ENCODE data around the gene DIP2A.
A peak's percentile ranks its signal among the peaks of the same experiment; 100 is the strongest.
"Not testable (repeated sequence)": the region's sequence is repeated elsewhere in the genome, so short reads cannot be mapped to it uniquely, and the experiment has no call there.

Gene DIP2A

GRCh38 chr21:46459356-46460112, 843 bp downstream of the DIP2A start:
- H3K4me1 ChIP-seq (ENCODE audit: insufficient read depth, low read length) = peaks cover 29% of the 10 kb centered on the region

GRCh38 chr21:46461909-46462308, 3.2 kb downstream of the DIP2A start:
- Histone ChIP-seq H3K9me3 (ENCODE audit: low read length) (no peaks in the 10 kb centered on the region), H3K4me3 (ENCODE audit: low read length) (no peak overlapping the region), H2AFZ (ENCODE audit: low read depth, low read length) (no peak overlapping the region), H3K4me1 (ENCODE audit: insufficient read depth, low read length) (peaks cover 16% of the 10 kb centered on the region), H3K36me3 (ENCODE audit: insufficient read depth, low read length) (peaks cover 18% of the 10 kb centered on the region), H3K27me3 (ENCODE audit: insufficient read depth, low read length) (no peaks in the 10 kb centered on the region)

More at GRCh38 chr21:46459356-46460112, 843 bp downstream of the DIP2A start:
- H3K9me3 ChIP-seq (ENCODE audit: low read length) = no peaks in the 10 kb centered on the region
- no peak overlapping the region for H2AFZ ChIP-seq (ENCODE audit: low read depth, low read length)
- H3K4me3 ChIP-seq (ENCODE audit: low read length) = peak overlapping the region; percentile 94
- peaks cover 18% of the 10 kb centered on the region for H3K36me3 ChIP-seq (ENCODE audit: insufficient read depth, low read length)
- H3K27me3 ChIP-seq (ENCODE audit: insufficient read depth, low read length) = no peaks in the 10 kb centered on the region

- H3K4me1 ChIP-seq (ENCODE audit: insufficient read depth, low read length); H2AFZ ChIP-seq (ENCODE audit: low read depth, low read length); H3K9me3 ChIP-seq (ENCODE audit: low read length); H3K4me3 ChIP-seq (ENCODE audit: low read length); H3K27me3 ChIP-seq (ENCODE audit: insufficient read depth, low read length): not testable (repeated sequence)
- H3K36me3 ChIP-seq (ENCODE audit: insufficient read depth, low read length) = peaks cover 29% of the 10 kb centered on the region
Measured at GRCh38 chr21:46465153-46465552, 6.5 kb downstream of the DIP2A start.

- H3K27me3 ChIP-seq (ENCODE audit: insufficient read depth, low read length) = no peaks in the 10 kb centered on the region
- H3K9me3 ChIP-seq (ENCODE audit: low read length) = no peaks in the 10 kb centered on the region
- H2AFZ ChIP-seq (ENCODE audit: low read depth, low read length) = no peak overlapping the region
- H3K4me1 ChIP-seq (ENCODE audit: insufficient read depth, low read length) = no peaks in the 10 kb centered on the region
- H3K36me3 ChIP-seq (ENCODE audit: insufficient read depth, low read length) = peaks cover 29% of the 10 kb centered on the region
- no peak overlapping the region for H3K4me3 ChIP-seq (ENCODE audit: low read length)
Measured at GRCh38 chr21:46465651-46466050, 7.0 kb downstream of the DIP2A start.

GRCh38 chr21:46468108-46468774, 9.6 kb downstream of the DIP2A start:
- Histone ChIP-seq H3K4me1 (ENCODE audit: insufficient read depth, low read length) (no peaks in the 10 kb centered on the region), H3K4me3 (ENCODE audit: low read length) (no peak overlapping the region), H3K9me3 (ENCODE audit: low read length) (no peaks in the 10 kb centered on the region), H2AFZ (ENCODE audit: low read depth, low read length) (no peak overlapping the region), H3K27me3 (ENCODE audit: insufficient read depth, low read length) (no peaks in the 10 kb centered on the region), H3K36me3 (ENCODE audit: insufficient read depth, low read length) (peaks cover 23% of the 10 kb centered on the region)

- Histone ChIP-seq H3K4me3 (ENCODE audit: low read length) (no peak overlapping the region), H3K27me3 (ENCODE audit: insufficient read depth, low read length) (no peaks in the 10 kb centered on the region), H3K4me1 (ENCODE audit: insufficient read depth, low read length) (no peaks in the 10 kb centered on the region)
Measured at GRCh38 chr21:46469275-46469674, 10.6 kb downstream of the DIP2A start.

GRCh38 chr21:46471514-46471913, 12.8 kb downstream of the DIP2A start:
- peaks cover 2% of the 10 kb centered on the region for H3K9me3 ChIP-seq (ENCODE audit: low read length)
- H2AFZ ChIP-seq (ENCODE audit: low read depth, low read length) = no peak overlapping the region
- H3K27me3 ChIP-seq (ENCODE audit: insufficient read depth, low read length) = no peaks in the 10 kb centered on the region
- H3K4me3 ChIP-seq (ENCODE audit: low read length) = no peak overlapping the region
- no peaks in the 10 kb centered on the region for H3K4me1 ChIP-seq (ENCODE audit: insufficient read depth, low read length)
- H3K36me3 ChIP-seq (ENCODE audit: insufficient read depth, low read length) = peaks cover 21% of the 10 kb centered on the region

More at GRCh38 chr21:46469275-46469674, 10.6 kb downstream of the DIP2A start:
- Histone ChIP-seq H3K36me3 (ENCODE audit: insufficient read depth, low read length) (peaks cover 19% of the 10 kb centered on the region), H2AFZ (ENCODE audit: low read depth, low read length) (no peak overlapping the region), H3K9me3 (ENCODE audit: low read length) (no peaks in the 10 kb centered on the region)

GRCh38 chr21:46472246-46472645, 13.6 kb downstream of the DIP2A start:
- Histone ChIP-seq H3K4me1 (ENCODE audit: insufficient read depth, low read length) (no peaks in the 10 kb centered on the region), H2AFZ (ENCODE audit: low read depth, low read length) (no peak overlapping the region), H3K9me3 (ENCODE audit: low read length) (peaks cover 5% of the 10 kb centered on the region), H3K4me3 (ENCODE audit: low read length) (no peak overlapping the region), H3K27me3 (ENCODE audit: insufficient read depth, low read length) (no peaks in the 10 kb centered on the region), H3K36me3 (ENCODE audit: insufficient read depth, low read length) (peaks cover 25% of the 10 kb centered on the region)

GRCh38 chr21:46474382-46474781, 15.7 kb downstream of the DIP2A start:
- peaks cover 5% of the 10 kb centered on the region for H3K9me3 ChIP-seq (ENCODE audit: low read length)
- H3K4me1 ChIP-seq (ENCODE audit: insufficient read depth, low read length) = no peaks in the 10 kb centered on the region
- H2AFZ ChIP-seq (ENCODE audit: low read depth, low read length) = no peak overlapping the region

GRCh38 chr21:46475296-46475695, 16.6 kb downstream of the DIP2A start:
- H3K36me3 ChIP-seq (ENCODE audit: insufficient read depth, low read length) = peaks cover 19% of the 10 kb centered on the region
- no peak overlapping the region for H2AFZ ChIP-seq (ENCODE audit: low read depth, low read length)
- no peaks in the 10 kb centered on the region for H3K4me1 ChIP-seq (ENCODE audit: insufficient read depth, low read length)
- no peak overlapping the region for H3K4me3 ChIP-seq (ENCODE audit: low read length)
- no peaks in the 10 kb centered on the region for H3K27me3 ChIP-seq (ENCODE audit: insufficient read depth, low read length)
- peaks cover 5% of the 10 kb centered on the region for H3K9me3 ChIP-seq (ENCODE audit: low read length)

More at GRCh38 chr21:46474382-46474781, 15.7 kb downstream of the DIP2A start:
- peaks cover 20% of the 10 kb centered on the region for H3K36me3 ChIP-seq (ENCODE audit: insufficient read depth, low read length)
- H3K27me3 ChIP-seq (ENCODE audit: insufficient read depth, low read length) = no peaks in the 10 kb centered on the region
- H3K4me3 ChIP-seq (ENCODE audit: low read length) = no peak overlapping the region

GRCh38 chr21:46477765-46478164, 19.1 kb downstream of the DIP2A start:
- no peaks in the 10 kb centered on the region for H3K27me3 ChIP-seq (ENCODE audit: insufficient read depth, low read length)
- H3K4me3 ChIP-seq (ENCODE audit: low read length) = no peak overlapping the region
- H3K36me3 ChIP-seq (ENCODE audit: insufficient read depth, low read length) = peaks cover 27% of the 10 kb centered on the region
- peaks cover 8% of the 10 kb centered on the region for H3K4me1 ChIP-seq (ENCODE audit: insufficient read depth, low read length)
- peaks cover 5% of the 10 kb centered on the region for H3K9me3 ChIP-seq (ENCODE audit: low read length)
- H2AFZ ChIP-seq (ENCODE audit: low read depth, low read length) = no peak overlapping the region

- Histone ChIP-seq H3K9me3 (ENCODE audit: low read length) (peaks cover 5% of the 10 kb centered on the region), H3K36me3 (ENCODE audit: insufficient read depth, low read length) (peaks cover 27% of the 10 kb centered on the region), H3K4me1 (ENCODE audit: insufficient read depth, low read length) (peaks cover 9% of the 10 kb centered on the region)
Measured at GRCh38 chr21:46478910-46479309, 20.2 kb downstream of the DIP2A start.

GRCh38 chr21:46480466-46480865, 21.8 kb downstream of the DIP2A start:
- no peak overlapping the region for H2AFZ ChIP-seq (ENCODE audit: low read depth, low read length)
- H3K4me1 ChIP-seq (ENCODE audit: insufficient read depth, low read length) = peaks cover 9% of the 10 kb centered on the region
- H3K4me3 ChIP-seq (ENCODE audit: low read length) = no peak overlapping the region
- no peaks in the 10 kb centered on the region for H3K27me3 ChIP-seq (ENCODE audit: insufficient read depth, low read length)
- H3K9me3 ChIP-seq (ENCODE audit: low read length) = peaks cover 5% of the 10 kb centered on the region
- H3K36me3 ChIP-seq (ENCODE audit: insufficient read depth, low read length) = peaks cover 28% of the 10 kb centered on the region

More at GRCh38 chr21:46478910-46479309, 20.2 kb downstream of the DIP2A start:
- no peak overlapping the region for H2AFZ ChIP-seq (ENCODE audit: low read depth, low read length)
- no peak overlapping the region for H3K4me3 ChIP-seq (ENCODE audit: low read length)
- no peaks in the 10 kb centered on the region for H3K27me3 ChIP-seq (ENCODE audit: insufficient read depth, low read length)

All from neuron (in vitro differentiated cells).